Neural progenitor cell (in vitro differentiated cells): ENCODE data around the gene RERE.

Experiments
- EZH2 ChIP-seq: fragments of 200-600 bp; sonication (generic); IDR thresholded peaks from 2 replicates; pipeline ENCODE4 v1.6.1; 2017; ENCODE audit warnings: antibody characterized with exemption, mild to moderate bottlenecking, moderate library complexity
- EZH2phosphoT487 ChIP-seq: fragments of 200-600 bp; sonication (generic); IDR thresholded peaks from 2 replicates; pipeline ENCODE4 v1.6.1; 2017; ENCODE audit warnings: antibody characterized with exemption
- TF ChIP-seq, protein P1 (sequence below): fragments of 200-600 bp; sonication (generic); IDR thresholded peaks from 2 replicates; pipeline ENCODE4 v1.5.1; 2017; ENCODE audit warnings: antibody characterized with exemption, mild to moderate bottlenecking

GRCh38 chr1:8333246-8333987 is 484.0 kb downstream of the RERE start:
- TF ChIP-seq EZH2phosphoT487 (no peak), EZH2 (no peak)
- TF ChIP-seq, protein P1, sequence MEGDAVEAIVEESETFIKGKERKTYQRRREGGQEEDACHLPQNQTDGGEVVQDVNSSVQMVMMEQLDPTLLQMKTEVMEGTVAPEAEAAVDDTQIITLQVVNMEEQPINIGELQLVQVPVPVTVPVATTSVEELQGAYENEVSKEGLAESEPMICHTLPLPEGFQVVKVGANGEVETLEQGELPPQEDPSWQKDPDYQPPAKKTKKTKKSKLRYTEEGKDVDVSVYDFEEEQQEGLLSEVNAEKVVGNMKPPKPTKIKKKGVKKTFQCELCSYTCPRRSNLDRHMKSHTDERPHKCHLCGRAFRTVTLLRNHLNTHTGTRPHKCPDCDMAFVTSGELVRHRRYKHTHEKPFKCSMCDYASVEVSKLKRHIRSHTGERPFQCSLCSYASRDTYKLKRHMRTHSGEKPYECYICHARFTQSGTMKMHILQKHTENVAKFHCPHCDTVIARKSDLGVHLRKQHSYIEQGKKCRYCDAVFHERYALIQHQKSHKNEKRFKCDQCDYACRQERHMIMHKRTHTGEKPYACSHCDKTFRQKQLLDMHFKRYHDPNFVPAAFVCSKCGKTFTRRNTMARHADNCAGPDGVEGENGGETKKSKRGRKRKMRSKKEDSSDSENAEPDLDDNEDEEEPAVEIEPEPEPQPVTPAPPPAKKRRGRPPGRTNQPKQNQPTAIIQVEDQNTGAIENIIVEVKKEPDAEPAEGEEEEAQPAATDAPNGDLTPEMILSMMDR = no peak
